Measurements from ENCODE around the gene NUDCD2.

NUDCD2 gene

DNA sequence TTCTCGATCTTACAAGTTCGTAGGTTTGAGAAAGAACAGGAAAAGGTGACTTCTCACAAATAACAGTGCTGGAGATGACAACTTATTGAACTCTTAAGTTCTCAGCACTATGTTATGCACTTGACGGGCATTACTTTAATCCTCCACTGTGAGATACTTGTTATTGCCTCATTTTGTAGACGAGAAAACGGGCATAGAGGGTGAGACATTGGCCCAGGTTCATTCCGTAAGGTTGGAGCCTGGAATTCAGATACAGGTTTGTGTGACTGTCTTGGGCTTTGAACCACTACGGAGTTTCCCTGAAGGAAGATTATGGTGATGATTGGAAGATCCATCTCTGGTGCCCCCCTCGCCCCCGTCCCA is 46.2 kb upstream of the NUDCD2 start:
- Histone ChIP-seq H3K4me3 (replicated peaks; ENCODE audit: insufficient read depth, low read length) (peak overlapping the region; percentile 74), H3K27me3 (ENCODE audit: insufficient read depth, poor library complexity, severe bottlenecking) (no peaks in the 10 kb centered on the region), H3K27ac (replicated peaks) (peak overlapping the region; percentile 87)
- TF ChIP-seq, protein P1, sequence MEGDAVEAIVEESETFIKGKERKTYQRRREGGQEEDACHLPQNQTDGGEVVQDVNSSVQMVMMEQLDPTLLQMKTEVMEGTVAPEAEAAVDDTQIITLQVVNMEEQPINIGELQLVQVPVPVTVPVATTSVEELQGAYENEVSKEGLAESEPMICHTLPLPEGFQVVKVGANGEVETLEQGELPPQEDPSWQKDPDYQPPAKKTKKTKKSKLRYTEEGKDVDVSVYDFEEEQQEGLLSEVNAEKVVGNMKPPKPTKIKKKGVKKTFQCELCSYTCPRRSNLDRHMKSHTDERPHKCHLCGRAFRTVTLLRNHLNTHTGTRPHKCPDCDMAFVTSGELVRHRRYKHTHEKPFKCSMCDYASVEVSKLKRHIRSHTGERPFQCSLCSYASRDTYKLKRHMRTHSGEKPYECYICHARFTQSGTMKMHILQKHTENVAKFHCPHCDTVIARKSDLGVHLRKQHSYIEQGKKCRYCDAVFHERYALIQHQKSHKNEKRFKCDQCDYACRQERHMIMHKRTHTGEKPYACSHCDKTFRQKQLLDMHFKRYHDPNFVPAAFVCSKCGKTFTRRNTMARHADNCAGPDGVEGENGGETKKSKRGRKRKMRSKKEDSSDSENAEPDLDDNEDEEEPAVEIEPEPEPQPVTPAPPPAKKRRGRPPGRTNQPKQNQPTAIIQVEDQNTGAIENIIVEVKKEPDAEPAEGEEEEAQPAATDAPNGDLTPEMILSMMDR (IDR thresholded peaks at IDR 0.05; ENCODE audit: insufficient read depth, low read length): no peak
- TF ChIP-seq GABPA (IDR thresholded peaks at IDR 0.05; ENCODE audit: low read depth) (no peak), SPI1 (IDR thresholded peaks at IDR 0.05; ENCODE audit: borderline replicate concordance, low read depth) (no peak), POLR2AphosphoS5 (IDR thresholded peaks at IDR 0.05; ENCODE audit: low read depth) (no peak)
- TF ChIP-seq, protein P2, sequence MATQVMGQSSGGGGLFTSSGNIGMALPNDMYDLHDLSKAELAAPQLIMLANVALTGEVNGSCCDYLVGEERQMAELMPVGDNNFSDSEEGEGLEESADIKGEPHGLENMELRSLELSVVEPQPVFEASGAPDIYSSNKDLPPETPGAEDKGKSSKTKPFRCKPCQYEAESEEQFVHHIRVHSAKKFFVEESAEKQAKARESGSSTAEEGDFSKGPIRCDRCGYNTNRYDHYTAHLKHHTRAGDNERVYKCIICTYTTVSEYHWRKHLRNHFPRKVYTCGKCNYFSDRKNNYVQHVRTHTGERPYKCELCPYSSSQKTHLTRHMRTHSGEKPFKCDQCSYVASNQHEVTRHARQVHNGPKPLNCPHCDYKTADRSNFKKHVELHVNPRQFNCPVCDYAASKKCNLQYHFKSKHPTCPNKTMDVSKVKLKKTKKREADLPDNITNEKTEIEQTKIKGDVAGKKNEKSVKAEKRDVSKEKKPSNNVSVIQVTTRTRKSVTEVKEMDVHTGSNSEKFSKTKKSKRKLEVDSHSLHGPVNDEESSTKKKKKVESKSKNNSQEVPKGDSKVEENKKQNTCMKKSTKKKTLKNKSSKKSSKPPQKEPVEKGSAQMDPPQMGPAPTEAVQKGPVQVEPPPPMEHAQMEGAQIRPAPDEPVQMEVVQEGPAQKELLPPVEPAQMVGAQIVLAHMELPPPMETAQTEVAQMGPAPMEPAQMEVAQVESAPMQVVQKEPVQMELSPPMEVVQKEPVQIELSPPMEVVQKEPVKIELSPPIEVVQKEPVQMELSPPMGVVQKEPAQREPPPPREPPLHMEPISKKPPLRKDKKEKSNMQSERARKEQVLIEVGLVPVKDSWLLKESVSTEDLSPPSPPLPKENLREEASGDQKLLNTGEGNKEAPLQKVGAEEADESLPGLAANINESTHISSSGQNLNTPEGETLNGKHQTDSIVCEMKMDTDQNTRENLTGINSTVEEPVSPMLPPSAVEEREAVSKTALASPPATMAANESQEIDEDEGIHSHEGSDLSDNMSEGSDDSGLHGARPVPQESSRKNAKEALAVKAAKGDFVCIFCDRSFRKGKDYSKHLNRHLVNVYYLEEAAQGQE (IDR thresholded peaks at IDR 0.05; ENCODE audit: insufficient replicate concordance, low read depth): no peak
- peak in 1 of 2 experiments; percentile 26 for DNase-seq (ENCODE audit: low read depth in 1 of 2, low spot score in 1 of 2)

DNA sequence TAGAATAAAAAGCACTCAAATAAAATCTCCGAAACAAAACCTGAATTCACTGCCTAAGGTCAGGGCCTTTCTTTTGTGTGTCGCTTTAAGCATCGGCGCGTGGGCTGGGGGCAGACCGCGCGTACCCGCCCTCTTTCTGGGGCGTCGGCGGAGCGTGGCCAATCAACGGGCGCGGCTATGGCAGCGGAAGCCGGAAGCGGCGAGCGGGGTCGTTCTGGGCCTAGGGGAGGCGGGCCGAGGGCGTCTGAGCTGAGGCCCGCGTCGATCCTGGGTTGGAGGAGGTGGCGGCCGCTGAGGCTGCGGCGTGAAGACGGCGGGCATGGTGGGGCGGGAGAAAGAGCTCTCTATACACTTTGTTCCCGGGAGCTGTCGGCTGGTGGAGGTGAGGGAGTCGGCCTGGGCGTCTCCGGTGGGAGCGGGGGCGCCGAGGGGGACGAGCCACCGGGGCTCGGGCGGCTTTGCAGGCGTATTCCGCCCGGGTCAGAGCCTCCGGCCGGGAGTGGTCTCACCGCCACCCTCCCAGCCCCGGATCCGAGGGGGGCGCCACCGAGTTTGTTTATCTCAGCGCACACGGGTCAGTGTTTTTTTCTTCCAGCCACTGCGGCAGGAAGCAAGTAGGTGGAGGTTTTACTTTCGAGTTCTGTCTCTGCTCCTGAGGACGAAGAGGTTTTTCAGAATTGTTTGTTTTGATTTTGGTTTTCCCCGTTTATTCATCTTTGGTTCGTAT is 45.6 kb upstream of the NUDCD2 start, which contains the start of gene MAT2B:
Gene MAT2B, plus strand, starts transcription at position 252 of the 727 bp plus-strand sequence. Its CDS starts 68 bp downstream, at position 320.
- peak; percentile 75 to 95 for DNase-seq (ENCODE audit: low read depth in 1 of 2, low spot score in 1 of 2)
- H3K4me3 ChIP-seq (replicated peaks; ENCODE audit: insufficient read depth, low read length): peak within 1 kb of the TSS; percentile 74
- TF ChIP-seq, protein P2 (IDR thresholded peaks at IDR 0.05; ENCODE audit: insufficient replicate concordance, low read depth): no peak
- TF ChIP-seq GABPA (IDR thresholded peaks at IDR 0.05; ENCODE audit: low read depth) (peak; percentile 68), POLR2AphosphoS5 (IDR thresholded peaks at IDR 0.05; ENCODE audit: low read depth) (peak; percentile 89), SPI1 (IDR thresholded peaks at IDR 0.05; ENCODE audit: borderline replicate concordance, low read depth) (no peak)
- no peaks in the 10 kb centered on the region for H3K27me3 ChIP-seq (ENCODE audit: insufficient read depth, poor library complexity, severe bottlenecking)
- peak within 1 kb of the TSS; percentile 87 for H3K27ac ChIP-seq (replicated peaks)

DNA sequence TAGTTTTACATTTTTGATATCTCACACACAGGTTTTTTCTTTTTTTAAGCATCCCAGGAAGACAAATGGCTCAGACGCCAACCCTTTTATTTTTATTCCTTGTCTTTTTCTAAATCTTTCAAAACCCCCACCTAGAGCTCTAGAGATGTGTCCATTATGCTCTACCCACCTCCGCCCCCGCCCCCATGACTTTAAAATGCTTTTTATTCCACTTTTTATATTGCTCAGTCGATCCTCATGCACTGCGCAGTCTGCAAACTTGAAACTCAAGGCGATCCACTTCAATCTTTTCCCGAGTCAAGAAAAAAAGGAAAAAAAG is 45.1 kb upstream of the NUDCD2 start:
- no peak for DNase-seq (ENCODE audit: low read depth in 1 of 2, low spot score in 1 of 2)
- Histone ChIP-seq H3K27me3 (ENCODE audit: insufficient read depth, poor library complexity, severe bottlenecking) (no peaks in the 10 kb centered on the region), H3K4me3 (replicated peaks; ENCODE audit: insufficient read depth, low read length) (peak overlapping the region; percentile 74), H3K27ac (replicated peaks) (peak overlapping the region; percentile 87)
- TF ChIP-seq POLR2AphosphoS5 (IDR thresholded peaks at IDR 0.05; ENCODE audit: low read depth): no peak
- TF ChIP-seq, protein P2 (IDR thresholded peaks at IDR 0.05; ENCODE audit: insufficient replicate concordance, low read depth): no peak
- TF ChIP-seq, protein P1 (IDR thresholded peaks at IDR 0.05; ENCODE audit: insufficient read depth, low read length): no peak
- no peak for TF ChIP-seq SPI1 (IDR thresholded peaks at IDR 0.05; ENCODE audit: borderline replicate concordance, low read depth)
- TF ChIP-seq GABPA (IDR thresholded peaks at IDR 0.05; ENCODE audit: low read depth): no peak

All from HL-60 (cell line).